Smooth muscle cell (in vitro differentiated cells): Measurements from ENCODE around the gene PRKAR2A. TPM values are rescaled to one million over a fixed set of nuclear protein-coding genes. Genes with fewer than 3 reads are reported as not detected.
"Not testable (repeated sequence)": the region's sequence is repeated elsewhere in the genome, so short reads cannot be mapped to it uniquely, and the experiment has no call there.

ENCODE experiments used
- DNase-seq: peaks from one replicate; lab custom pipeline; 2025; ENCODE audit not compliant: unreplicated experiment; lab: John Stamatoyannopoulos, UW
- H2AFZ ChIP-seq: fragments of 200-600 bp; sonication (generic); 2 replicates; pipeline ENCODE4 v1.6.0; 2016; ENCODE audit warnings: antibody characterized with exemption, low read depth, mild to moderate bottlenecking
- H3F3A ChIP-seq: fragments of 200-600 bp; sonication (generic); 2 replicates; pipeline ENCODE4 v1.6.0; 2017; ENCODE audit warnings: antibody characterized with exemption, low read depth
- H3K27ac ChIP-seq: fragments of 200-600 bp; sonication (generic); 2 replicates; pipeline ENCODE4 v1.5.1; 2016; ENCODE audit warnings: low read depth, mild to moderate bottlenecking
- H3K27me3 ChIP-seq: fragments of 200-600 bp; sonication (generic); 2 replicates; pipeline ENCODE4 v1.6.1; 2016; ENCODE audit warnings: low read depth, mild to moderate bottlenecking
- H3K36me3 ChIP-seq: fragments of 200-600 bp; sonication (generic); 2 replicates; pipeline ENCODE4 v1.5.1; 2016; ENCODE audit warnings: low read depth
- H3K4me1 ChIP-seq: fragments of 200-600 bp; sonication (generic); 2 replicates; pipeline ENCODE4 v1.5.1; 2016; ENCODE audit warnings: low read depth
- H3K4me2 ChIP-seq: fragments of 200-600 bp; sonication (generic); 2 replicates; pipeline ENCODE4 v1.6.0; 2016; ENCODE audit warnings: mild to moderate bottlenecking
- H3K4me3 ChIP-seq: fragments of 200-600 bp; sonication (generic); 2 replicates; pipeline ENCODE4 v1.5.1; 2016; ENCODE audit warnings: mild to moderate bottlenecking
- H3K79me2 ChIP-seq: fragments of 200-600 bp; sonication (generic); 2 replicates; pipeline ENCODE4 v1.6.0; 2016; ENCODE audit warnings: low read depth, mild to moderate bottlenecking
- H3K9ac ChIP-seq: fragments of 200-600 bp; sonication (generic); 2 replicates; pipeline ENCODE4 v1.6.0; 2016; ENCODE audit warnings: low read depth
- H3K9me3 ChIP-seq: fragments of 200-600 bp; sonication (generic); replicated peaks from 2 replicates; pipeline ENCODE4 v1.5.1; 2016; ENCODE audit warnings: low read depth
- H4K20me1 ChIP-seq: fragments of 200-600 bp; sonication (generic); 2 replicates; pipeline ENCODE4 v1.6.0; 2016; ENCODE audit warnings: low read depth
- CTCF ChIP-seq: fragments of 200-600 bp; sonication (generic); IDR thresholded peaks from 2 replicates; pipeline ENCODE4 v1.5.1; 2017; ENCODE audit warnings: borderline replicate concordance, mild to moderate bottlenecking, antibody characterized with exemption; ENCODE audit not compliant: insufficient read depth, poor library complexity, severe bottlenecking
- WGBS: methylation state at CpG from one replicate; pipeline ENCODE4 v1.1.7; 2016; ENCODE audit warnings: low lambda C conversion rate; 5-methylcytosine and 5-hydroxymethylcytosine counted together
- polyA plus RNA-seq: library from polyadenylated mRNA; unstranded; fragments of >200 nt; fragmentation: Nextera tagmentation; extraction: Ambion mirVana; gene quantifications from 2 replicates; pipeline ENCODE4 v1.2.1, GENCODE V29; 2016
- total RNA-seq: library from RNA; depleted of rRNA; stranded (reverse); fragments of >200 nt; gene quantifications from 2 replicates; pipeline ENCODE4 v1.2.3, GENCODE V29; 2014

The PRKAR2A gene
- total and polyA plus RNA-seq, 2 experiments from 2014 or later: 13.5 to 36.7 TPM

GRCh38 chr3:48738144-48738536 is 109.5 kb downstream of the PRKAR2A start:
- DNase-seq: no peak
- Histone ChIP-seq H2AFZ (no peak overlapping the region), H3K27ac (no peak overlapping the region), H3F3A (no peaks in the 10 kb centered on the region), H3K4me3 (no peak overlapping the region), H4K20me1 (no peaks in the 10 kb centered on the region), H3K4me2 (no peak overlapping the region), H3K4me1 (peaks cover 3% of the 10 kb centered on the region), H3K79me2 (no peaks in the 10 kb centered on the region), H3K9ac (no peak overlapping the region), H3K9me3 (no peaks in the 10 kb centered on the region), H3K27me3 (no peaks in the 10 kb centered on the region), H3K36me3 (no peaks in the 10 kb centered on the region)
- WGBS: 96% methylated on average over 3 of the region's 3 CpGs
- TF ChIP-seq CTCF: no peak

GRCh38 chr3:48735075-48735767 is 112.5 kb downstream of the PRKAR2A start:
- H2AFZ ChIP-seq, H3K9ac ChIP-seq, H4K20me1 ChIP-seq: not testable (repeated sequence)

GRCh38 chr3:48734541-48734940 is 113.1 kb downstream of the PRKAR2A start:
- not testable (repeated sequence) for H3K36me3 ChIP-seq, H3K4me2 ChIP-seq, H3F3A ChIP-seq, H3K27ac ChIP-seq, H4K20me1 ChIP-seq, H3K4me3 ChIP-seq, DNase-seq, H3K9ac ChIP-seq, H2AFZ ChIP-seq, H3K27me3 ChIP-seq, H3K4me1 ChIP-seq, H3K79me2 ChIP-seq, H3K9me3 ChIP-seq
- WGBS: 100% methylated on average over 2 of the region's 25 CpGs

More at GRCh38 chr3:48735075-48735767, 112.5 kb downstream of the PRKAR2A start:
- WGBS: 71% methylated on average over 8 of the region's 8 CpGs
- H3K27me3 ChIP-seq, H3K36me3 ChIP-seq, H3K27ac ChIP-seq, DNase-seq, H3K9me3 ChIP-seq, H3K4me1 ChIP-seq, H3K4me2 ChIP-seq, H3K4me3 ChIP-seq, H3K79me2 ChIP-seq, H3F3A ChIP-seq: not testable (repeated sequence)

GRCh38 chr3:48733752-48734518 is 113.7 kb downstream of the PRKAR2A start:
- not testable (repeated sequence) for H3K4me3 ChIP-seq, DNase-seq, H3K36me3 ChIP-seq, H3K9ac ChIP-seq, H3K9me3 ChIP-seq, H4K20me1 ChIP-seq, H3K79me2 ChIP-seq, H3K27me3 ChIP-seq, H3F3A ChIP-seq, H3K4me1 ChIP-seq, H3K27ac ChIP-seq, H2AFZ ChIP-seq, H3K4me2 ChIP-seq
- WGBS: 97% methylated on average over 27 of the region's 53 CpGs

- no peaks in the 10 kb centered on the region for H4K20me1 ChIP-seq
- no peak overlapping the region for H3K4me2 ChIP-seq
- H3K27ac ChIP-seq: no peak overlapping the region
- no peak overlapping the region for H3K9ac ChIP-seq
- no peaks in the 10 kb centered on the region for H3K9me3 ChIP-seq
- no peaks in the 10 kb centered on the region for H3K27me3 ChIP-seq
- no peak for DNase-seq
- no peak overlapping the region for H2AFZ ChIP-seq
- H3K36me3 ChIP-seq: no peaks in the 10 kb centered on the region
- no peaks in the 10 kb centered on the region for H3K4me1 ChIP-seq
- 96% methylated on average over 8 of the region's 8 CpGs for WGBS
- no peaks in the 10 kb centered on the region for H3K79me2 ChIP-seq
- no peak overlapping the region for H3K4me3 ChIP-seq
- TF ChIP-seq CTCF: no peak
- H3F3A ChIP-seq: no peaks in the 10 kb centered on the region
These were observed 120.2 kb downstream of the PRKAR2A start for GRCh38 chr3:48727511-48727910.

GRCh38 chr3:48725185-48725855 is 122.4 kb downstream of the PRKAR2A start:
- not testable (repeated sequence) for H3K36me3 ChIP-seq, H3K27me3 ChIP-seq, DNase-seq, H3K4me2 ChIP-seq, H3K9ac ChIP-seq, H2AFZ ChIP-seq, H3K4me3 ChIP-seq, H3K27ac ChIP-seq, H3K9me3 ChIP-seq, H3F3A ChIP-seq, H3K79me2 ChIP-seq, H3K4me1 ChIP-seq, H4K20me1 ChIP-seq
- WGBS: 92% methylated on average over 8 of the region's 8 CpGs
